ENCODE results near the gene RACK1.
"Not testable (repeated sequence)": the region's sequence is repeated elsewhere in the genome, so short reads cannot be mapped to it uniquely, and the experiment has no call there.

Gene RACK1

GRCh38 chr5:181233088-181233800, 10.5 kb downstream of the RACK1 start:
- no peak for DNase-seq

- DNase-seq, result no peak
Measured at GRCh38 chr5:181232593-181232992, 11.1 kb downstream of the RACK1 start.

DNA sequence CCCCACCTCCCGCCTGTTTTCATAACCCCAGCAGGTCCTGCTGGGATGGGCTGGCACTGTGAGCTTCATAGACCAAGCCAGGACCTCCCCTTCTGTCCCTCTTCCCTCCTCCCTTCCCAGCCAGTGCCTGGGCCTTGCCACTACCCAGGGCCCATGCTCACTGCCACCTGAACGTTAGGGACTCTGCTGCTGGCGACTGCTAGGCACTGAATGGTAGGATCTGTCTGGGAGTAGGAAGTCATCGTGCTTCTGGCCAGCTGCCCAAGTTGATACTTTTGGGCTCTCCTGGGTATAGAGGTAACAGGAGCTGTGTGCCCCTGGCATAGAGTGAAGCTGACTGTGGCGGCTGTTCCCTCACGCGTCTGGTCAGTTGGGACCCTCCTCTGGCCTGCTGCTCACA, 12.3 kb downstream of the RACK1 start:
- DNase-seq, result no peak

GRCh38 chr5:181230551-181230950, 13.2 kb downstream of the RACK1 start:
- no peak for DNase-seq

DNA sequence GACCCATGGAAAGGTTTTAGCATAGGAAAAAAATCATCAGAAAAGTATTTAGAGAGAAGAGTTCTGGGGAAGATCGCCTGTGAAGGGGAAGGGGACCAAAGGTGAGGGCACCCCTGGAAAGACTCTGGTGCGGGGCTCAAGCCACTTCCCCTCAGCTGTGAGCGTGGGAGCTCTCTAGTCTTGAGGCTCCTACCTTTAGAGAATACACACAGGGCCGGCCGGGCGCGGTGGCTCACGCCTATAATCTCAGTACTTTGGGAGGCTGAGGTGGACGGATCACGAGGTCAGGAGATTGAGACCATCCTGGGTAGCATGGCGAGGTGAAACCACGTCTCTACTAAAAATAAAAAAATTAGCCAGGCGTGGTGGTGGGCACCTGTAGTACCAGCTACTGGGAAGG, 13.7 kb downstream of the RACK1 start:
- no peak for DNase-seq

- DNase-seq, result peak in 2 of 5 experiments; percentile 43 to 56
Measured at GRCh38 chr5:181224390-181225229, 19.1 kb downstream of the RACK1 start.

GRCh38 chr5:181223729-181224389, 19.8 kb downstream of the RACK1 start:
- peak in 4 of 5 experiments; percentile 30 to 77 (median 50) for DNase-seq

GRCh38 chr5:181223058-181223728, 20.5 kb downstream of the RACK1 start, which contains the start of gene TRIM41:
Gene TRIM41, plus strand, starts transcription at chr5:181223281. Its CDS starts 719 bp downstream, at chr5:181224000.
- DNase-seq, result peak; percentile 93 to 99 (median 95)

GRCh38 chr5:181222630-181223057, 21.1 kb downstream of the RACK1 start:
- DNase-seq, result no peak

- DNase-seq, result peak; percentile 91 to 96 (median 92)
Measured at GRCh38 chr5:181221792-181222629, 21.7 kb downstream of the RACK1 start.

GRCh38 chr5:181221105-181221791, 22.5 kb downstream of the RACK1 start:
- DNase-seq, result peak in 3 of 5 experiments; percentile 51 to 91 (median 86)

- DNase-seq, result no peak
Measured at GRCh38 chr5:181220178-181220515, 23.6 kb downstream of the RACK1 start.

DNA sequence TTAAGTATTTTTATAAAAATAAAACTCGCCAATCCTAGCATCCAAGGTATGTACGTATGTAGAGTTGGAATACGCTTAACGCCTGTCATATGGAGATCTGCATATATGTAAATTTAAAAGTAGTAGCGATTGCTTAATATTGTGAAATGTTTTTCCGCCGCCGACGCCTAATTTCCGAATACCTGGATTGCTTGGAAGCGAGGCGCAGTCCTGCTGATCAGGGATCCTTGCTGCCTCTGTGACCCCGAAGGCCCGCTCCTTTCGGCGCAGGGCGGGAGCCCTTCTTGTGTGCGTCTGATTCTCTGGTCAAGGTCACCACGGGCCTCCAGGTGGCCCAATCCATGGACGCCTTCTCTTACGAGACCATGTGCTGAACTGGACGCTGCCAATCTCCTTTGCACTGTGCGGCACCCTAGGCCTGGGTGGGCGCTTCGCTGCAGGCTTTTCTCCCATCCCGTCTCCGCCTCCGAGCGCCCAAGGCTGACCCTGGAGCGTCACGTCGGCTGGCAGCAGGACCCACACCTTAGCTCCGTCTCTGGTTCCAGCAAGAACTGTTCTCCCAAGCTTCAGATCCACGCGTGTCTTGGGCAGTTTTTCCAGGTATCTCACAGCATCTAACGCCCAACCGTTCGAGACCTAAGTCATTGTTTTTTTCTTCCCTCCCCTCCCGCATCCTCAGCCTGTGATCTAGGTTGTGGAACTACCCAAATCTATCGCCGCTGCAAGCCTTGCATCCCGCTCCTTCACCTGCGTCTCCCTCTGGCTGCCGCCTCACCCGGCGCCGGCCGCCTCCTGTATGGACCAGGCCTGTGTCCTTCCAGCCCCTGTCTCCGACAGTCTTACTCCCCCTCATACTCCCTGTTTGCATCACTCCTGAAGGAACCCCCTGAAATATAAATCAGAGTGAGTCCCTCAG, 24.2 kb downstream of the RACK1 start:
- no peak for DNase-seq

DNA sequence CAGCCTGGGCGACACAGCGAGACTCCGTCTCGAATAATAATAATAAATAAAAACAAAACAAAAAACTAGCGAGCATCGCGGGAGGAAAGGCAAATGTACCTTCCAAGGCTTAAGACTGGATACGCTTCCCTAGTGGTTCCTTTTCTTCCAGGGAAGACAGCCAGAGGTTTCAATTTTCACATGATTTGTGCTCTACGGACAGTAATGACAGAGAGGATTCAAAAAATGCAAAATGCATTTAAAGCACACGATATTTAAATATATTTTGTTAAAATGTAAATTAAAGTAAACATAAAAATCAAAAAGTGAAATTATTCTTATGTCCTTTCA, 24.9 kb downstream of the RACK1 start:
- DNase-seq, result no peak

GRCh38 chr5:181217803-181218062, 26.0 kb downstream of the RACK1 start:
- DNase-seq, result peak in 1 of 5 experiments; percentile 63

DNA sequence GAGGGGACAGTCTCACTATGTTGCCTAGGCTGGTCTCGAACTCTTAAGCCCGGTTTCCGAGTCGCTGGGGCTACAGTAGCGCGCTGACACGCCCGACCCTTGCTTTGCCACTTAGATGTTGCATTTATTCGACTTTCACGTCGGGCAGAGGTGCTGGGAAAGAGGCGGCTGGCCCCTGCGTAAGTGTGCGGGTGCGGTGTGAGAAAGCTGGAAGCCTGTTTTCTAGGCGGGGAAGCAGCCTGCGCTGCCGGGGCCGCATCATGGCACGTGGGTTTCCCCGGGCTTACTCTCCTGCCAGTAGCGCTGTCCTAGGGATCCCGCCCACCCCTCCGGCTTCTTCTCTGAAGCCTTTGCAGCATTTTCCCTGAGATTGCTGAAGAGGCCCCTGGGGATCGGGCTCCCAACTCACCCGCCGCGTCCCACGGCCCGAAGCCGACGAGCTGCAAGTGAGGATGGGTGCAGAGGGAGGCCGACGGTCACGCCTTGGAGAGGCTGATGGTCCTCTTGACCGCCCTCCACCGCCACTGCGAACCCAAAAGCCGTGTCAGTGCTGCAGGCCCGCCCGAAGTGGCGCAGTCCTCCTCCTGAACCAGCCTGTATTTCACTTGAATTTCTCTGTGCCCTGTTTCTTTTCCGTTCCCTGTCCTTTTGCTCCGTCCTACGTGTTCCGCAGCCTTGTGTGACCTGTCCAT, 26.4 kb downstream of the RACK1 start:
- peak in 4 of 5 experiments; percentile 47 to 79 (median 66) for DNase-seq

DNA sequence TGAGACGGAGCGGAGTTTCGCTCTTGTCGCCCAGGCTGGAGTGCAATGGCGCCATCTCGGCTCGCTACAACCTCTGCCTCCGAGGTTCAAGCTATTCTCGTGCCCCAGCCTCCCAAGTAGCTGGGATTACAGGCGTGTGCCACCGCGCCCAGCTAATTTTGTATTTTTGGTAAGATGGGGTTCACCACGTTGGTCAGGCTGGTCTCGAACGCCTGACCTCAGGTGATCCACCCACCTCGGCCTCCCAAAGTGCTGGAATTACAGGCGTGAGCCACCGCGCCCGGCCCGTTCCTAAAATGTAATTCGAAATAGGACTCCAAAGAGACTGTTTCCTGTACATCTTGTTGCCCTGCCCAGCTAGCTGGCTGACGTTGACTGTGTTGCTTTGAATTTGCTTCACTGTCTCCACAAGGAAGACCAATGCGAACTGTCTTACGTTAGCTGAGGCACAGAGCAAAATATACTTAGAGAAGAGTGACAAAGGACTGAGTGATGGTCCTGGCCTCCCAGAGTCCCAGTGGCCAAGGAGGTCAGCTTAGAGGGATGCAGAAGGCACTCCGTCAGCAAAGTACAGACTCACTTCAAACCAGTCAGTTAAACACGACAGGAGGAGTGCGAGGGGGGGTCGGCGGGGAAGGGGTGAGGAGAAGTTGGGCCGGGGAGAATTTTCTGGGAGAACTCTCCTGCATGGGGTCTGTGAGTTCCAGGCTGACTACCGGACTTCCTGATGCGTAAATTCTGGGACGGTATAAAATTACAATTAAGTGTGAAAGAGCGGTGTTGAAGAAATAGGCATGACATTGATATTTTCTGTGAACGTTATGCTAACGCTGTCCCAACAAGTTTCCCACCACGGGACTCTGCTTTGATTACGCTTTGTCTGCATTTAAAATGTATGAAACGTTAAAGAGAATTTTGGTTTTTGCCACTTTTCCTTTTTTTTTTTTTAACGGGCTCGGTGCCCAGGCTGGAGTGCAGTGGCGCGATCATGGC, 27.4 kb downstream of the RACK1 start:
- peak in 1 of 5 experiments; percentile 83 for DNase-seq

GRCh38 chr5:181214249-181214648, 29.5 kb downstream of the RACK1 start:
- not testable (repeated sequence) for DNase-seq

Data from T-helper 2 cell (primary cell).